Amygdala (tissue), 56 donors: ENCODE measurements around the gene S100A2.

Experiments
- DNase-seq, 56 donors: peaks; one replicate each; lab custom pipeline; 2025; lab: John Stamatoyannopoulos, UW

Gene S100A2

DNA sequence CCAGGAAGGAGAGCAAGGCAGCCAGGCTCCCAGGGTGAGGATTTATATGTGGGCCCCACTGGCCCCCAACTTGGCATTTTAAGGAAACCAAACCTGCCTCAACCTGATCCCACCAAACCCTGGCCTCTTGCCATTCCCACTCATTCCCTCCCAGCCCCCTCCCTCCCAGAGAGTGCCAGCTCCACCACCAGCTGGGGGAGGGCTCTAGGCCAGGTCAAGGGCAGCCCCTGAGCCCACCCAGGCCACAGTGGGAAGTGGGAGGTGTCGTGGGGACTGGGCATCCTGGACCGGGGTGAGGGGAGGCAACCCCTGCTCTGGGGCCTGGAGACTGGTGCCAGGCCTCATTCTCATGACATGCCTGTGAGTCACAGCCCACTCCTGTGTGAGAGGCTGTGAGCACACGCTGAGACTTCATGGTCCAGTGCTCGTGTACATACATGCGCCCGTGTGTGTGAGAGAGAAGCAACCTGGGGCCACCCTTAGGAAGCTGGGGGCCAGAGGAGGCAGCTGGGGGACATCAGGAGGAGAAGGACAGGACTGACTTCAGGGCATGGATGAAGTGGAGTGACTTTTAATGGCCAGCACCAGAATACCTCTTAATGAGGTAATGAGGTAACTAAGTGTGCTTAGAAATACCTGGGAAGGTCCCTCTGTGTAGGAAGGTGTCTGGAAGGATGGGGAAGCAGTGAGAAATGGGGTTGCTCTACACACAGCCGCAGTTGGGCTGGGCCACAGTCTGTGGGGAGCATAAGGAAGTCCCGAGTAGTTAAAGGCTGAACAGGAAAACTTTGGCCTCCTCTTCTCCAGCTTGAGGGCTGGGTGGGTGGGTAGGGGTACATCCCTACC lies at the start of gene S100A2:
S100A2 (minus strand) TSS at position 316 of the 846 bp plus-strand sequence. CDS start 1,967 bp downstream, outside the sequence.
- DNase-seq: peak in 1 of 56 donors; percentile 11

DNA sequence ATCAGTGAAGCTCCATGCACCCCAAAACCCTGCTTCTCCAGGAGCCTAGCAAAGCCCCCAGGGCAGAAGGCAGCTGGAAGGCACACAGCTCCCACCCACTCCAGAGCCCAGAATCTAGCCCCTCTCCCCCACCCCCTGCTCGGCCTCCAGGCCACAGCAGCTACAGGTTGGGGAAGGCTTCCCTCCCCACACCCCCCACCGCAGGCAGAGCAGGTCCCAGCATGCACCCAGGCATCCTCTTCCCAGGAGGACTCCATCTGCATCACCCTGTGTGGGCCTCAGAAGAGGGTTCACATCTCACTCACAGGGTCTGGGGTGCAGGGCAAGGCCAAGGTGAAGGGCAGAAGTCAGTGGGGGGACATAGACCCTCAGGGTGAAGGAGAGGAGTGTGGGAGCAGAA lies 49.8 kb upstream of the S100A2 start:
- no peak for DNase-seq

DNA sequence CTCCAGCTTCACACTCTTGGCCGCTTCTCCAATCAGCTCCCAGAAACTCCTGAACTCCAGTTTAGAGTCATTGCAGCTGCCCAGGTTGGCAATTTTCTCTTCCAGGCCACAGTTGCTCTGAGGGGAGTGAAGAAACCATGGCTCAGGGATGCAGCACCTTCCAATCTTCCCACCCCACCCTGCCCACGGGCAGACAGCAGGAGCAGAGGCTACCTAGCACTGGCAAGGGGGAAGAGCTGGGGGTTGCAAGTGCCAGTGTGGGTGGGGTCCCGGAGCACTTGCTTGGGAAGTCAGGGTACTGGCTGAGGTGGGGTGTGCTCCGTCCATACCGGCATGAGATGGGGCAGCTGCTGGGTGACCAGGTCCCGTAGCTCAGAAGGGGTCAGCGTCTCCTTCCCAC lies 49.3 kb upstream of the S100A2 start:
- no peak for DNase-seq

DNA sequence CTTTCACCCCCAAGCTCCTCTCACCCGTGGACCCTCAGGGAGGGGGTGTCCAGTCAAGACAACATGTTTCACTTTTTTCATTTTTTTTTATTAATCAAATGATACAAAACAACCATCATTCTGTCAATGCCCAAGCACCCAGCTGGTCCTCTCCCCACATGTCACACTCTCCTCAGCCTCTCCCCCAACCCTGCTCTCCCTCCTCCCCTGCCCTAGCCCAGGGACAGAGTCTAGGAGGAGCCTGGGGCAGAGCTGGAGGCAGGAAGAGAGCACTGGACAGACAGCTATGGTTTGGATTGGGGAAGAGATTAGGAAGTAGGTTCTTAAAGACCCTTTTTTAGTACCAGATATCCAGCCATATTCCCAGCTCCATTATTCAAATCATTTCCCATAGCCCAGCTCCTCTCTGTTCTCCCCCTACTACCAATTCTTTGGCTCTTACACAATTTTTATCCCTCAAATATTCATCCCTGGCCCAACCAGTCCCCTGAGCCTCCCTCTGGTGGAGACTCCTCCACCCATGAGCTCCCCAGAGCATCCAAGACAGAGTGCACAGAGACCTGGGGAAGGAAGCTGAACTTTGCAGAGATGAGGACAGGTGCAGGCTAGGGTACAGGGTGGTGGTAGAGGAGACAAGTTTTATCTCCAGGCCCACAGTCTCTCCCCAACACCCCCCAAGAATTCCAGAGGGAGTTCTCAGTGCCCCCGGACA lies 48.7 kb upstream of the S100A2 start:
- DNase-seq: no peak

DNA sequence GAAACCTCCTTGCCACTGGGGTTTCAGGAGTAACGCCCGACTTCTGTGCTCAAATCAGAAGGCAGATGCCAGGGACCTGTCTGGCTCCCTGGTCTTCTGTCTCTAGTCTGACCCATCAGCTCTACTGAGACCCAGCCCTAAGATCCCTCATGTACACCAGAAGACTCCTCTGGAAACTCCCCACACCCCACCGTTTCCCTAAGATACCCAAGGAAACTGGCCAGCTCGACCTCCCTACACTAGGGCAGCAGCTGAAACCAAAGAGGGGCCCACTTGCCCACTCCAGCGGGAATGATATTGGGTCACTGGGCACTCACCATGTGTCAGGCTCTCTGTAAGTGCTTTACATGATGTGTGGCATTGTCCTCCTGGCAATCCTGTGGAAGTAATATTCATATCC lies 47.8 kb upstream of the S100A2 start:
- no peak for DNase-seq

DNA sequence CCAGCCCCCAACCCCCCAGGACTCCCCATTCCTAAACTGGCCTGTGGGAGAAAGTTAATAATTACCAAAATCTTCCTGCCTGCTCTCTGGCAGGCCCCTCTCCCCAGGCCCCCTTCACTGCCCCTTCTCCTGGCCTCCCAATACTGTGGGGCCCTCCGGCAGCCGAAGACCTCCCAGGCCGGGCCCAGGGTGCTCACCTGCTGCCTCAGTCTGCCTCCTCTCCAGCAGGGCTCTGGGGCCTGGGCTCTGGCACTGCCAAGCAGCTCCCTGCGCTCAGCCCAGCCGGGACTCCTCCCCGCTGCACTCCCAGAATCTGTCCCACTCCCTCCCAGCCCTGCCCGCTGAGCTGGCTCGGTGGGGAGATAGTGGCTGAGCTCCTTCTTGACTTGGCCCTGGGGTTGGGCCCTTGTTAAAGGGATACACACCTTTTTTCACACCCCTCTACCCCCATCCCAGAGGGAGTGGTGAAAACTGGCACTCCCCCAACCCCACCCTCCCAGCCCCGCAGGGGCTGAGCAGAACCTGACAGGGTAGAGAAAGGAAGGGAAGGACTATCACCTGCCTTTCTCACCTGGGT lies 47.2 kb upstream of the S100A2 start, which contains the start of gene S100A16:
S100A16 (minus strand) TSS at position 383 of the 577 bp plus-strand sequence. CDS start 4,986 bp downstream, outside the sequence.
- DNase-seq: peak in 23 of 56 donors; percentile 11 to 67 (median 30)

DNA sequence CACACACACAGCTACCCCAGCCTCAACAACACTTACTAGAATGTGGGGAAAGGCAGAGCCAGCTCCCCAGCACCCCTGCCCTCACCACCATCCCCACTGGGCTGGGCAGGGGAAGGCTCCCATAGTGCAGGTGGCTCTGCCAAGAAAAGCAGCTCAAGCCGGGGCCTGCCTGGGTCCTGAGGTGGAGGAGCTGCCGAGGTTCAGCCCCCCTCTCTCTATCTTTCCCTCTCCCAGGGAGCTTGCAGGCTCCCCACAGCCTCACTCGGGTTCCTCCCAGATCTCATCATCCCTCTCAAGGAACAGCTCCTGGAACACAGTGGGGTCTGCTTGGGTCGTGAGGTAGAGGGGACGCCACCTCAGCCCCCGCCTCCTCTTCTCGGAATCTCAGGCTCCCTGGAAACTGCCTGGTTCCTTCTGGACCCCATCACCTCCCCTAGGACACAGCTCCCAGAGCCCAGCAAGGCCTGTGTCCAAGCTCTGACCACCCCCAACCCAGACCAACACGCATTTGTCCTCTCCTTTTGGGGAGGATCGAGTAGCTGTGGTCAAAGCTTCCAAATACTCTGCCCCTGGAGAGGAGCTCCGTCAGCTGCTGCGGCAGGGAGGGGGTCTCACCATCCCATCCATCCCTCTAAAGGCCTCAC lies 46.6 kb upstream of the S100A2 start:
- peak in 2 of 56 donors; percentile 14 to 15 for DNase-seq

DNA sequence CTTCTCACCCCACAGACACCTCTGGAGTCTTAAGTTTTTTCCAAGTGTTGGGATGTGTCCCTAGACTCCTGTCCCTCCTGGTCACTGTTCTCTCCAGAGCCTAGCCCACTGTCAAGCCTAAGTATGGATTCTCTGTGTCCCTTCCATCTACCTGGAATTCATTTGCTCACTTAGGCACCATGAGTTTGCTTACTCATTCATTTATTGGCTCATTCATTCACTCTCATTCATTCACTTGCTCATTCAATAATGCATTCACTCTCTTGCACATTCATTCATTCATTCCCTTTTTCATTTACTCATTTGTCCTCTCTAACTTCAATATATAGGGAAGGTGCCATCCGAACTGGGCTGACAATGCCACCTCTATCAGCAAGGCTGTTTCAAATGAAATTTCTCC lies 45.7 kb upstream of the S100A2 start:
- no peak for DNase-seq

DNA sequence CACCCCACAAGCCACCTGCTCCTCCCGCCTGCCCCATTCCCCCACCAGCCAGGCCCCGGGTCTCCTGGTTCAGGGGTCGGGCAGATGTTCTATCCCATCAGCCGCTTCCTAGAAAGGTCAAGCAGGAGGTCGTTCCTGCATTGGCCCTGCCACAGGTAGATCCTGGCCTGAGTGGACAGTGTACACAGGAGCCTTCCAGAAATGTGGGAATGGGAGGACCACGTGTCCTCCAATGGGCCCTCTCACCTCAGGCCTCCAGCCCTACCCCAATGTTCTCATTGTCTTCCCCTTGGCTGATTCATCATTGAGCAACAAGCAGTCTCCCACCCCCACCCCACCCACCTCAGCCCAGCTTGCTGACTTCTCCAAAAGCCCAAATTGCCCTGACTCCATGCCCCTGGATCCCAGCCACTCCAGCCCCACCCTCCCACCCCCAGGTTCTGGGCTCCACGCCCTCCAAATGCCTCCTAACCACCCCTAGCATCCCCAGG lies 45.2 kb upstream of the S100A2 start:
- DNase-seq: no peak

DNA sequence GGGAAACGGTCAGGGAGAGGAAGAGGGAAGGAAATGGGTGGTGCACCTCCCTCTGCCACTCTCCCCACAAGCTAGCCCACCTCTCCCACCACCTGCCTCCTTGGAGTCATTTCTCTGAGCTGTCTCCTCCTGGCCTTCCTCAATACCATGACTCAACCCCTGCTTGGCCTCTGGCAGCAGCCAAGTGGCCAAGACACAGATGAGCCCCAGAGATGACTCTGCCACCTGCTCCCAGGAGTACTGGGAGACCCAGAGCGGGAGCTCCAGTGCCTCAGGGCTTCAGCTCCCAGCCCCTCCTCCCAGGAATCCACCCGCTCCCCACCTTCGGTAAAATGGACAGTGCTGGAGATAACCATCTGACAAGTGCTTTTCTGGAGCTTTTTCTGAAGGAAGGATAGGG lies 44.7 kb upstream of the S100A2 start:
- no peak for DNase-seq

DNA sequence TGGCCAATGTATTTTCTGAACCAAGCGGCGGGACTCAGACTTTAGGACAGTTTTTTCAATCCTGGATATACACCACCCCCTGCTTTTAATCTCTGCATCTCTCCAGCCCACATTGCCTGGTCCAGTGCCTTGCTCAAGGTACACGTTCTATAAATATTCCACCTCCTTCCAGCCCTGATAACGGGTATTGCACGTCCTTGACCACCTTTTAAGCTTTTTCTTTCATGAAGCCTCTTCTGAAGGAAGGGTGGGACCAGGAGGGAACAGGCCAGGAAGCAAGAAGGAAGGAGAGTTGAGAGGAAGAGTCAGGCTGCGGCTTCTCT lies 43.9 kb upstream of the S100A2 start:
- no peak for DNase-seq

DNA sequence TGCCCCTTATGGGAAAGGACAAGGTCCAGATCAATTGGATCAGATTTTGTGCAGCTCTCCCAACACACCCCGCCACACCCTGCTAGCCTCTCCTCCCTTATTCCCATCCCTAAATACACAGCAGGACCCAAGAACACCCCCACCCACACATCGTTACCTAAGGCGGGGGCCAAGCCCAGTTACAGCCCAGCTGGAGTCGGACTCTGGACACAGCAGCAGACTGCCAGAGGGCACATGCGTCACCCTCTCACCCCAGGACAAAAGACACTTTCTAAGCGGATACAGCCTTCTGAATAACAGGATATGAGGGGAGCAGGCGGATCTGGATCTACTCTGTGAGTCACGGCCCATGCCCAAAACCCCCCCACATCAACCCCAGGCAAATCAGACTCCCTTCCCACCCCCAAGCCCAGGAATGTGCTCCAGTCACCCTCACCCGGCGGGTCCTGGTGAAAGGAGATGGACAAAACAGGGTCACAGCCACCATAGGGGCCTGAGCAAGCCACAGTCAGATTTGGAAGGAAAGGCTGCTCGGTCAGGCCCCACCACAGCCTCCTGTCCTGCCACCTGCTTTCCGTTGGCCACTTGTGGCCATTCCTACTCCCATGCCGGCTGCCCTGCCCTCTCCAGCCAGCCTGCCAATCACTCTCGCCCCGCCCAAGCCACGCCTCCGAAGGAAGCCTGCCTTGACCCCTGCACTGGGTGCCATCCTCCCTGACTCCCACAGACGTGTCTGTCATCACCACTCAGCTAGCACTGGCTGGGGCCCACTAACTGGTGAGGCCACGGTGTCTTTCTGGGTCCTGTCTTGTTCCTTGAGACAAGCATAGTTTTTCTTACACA lies 43.3 kb upstream of the S100A2 start:
- peak in 41 of 56 donors; percentile 11 to 82 (median 53) for DNase-seq

DNA sequence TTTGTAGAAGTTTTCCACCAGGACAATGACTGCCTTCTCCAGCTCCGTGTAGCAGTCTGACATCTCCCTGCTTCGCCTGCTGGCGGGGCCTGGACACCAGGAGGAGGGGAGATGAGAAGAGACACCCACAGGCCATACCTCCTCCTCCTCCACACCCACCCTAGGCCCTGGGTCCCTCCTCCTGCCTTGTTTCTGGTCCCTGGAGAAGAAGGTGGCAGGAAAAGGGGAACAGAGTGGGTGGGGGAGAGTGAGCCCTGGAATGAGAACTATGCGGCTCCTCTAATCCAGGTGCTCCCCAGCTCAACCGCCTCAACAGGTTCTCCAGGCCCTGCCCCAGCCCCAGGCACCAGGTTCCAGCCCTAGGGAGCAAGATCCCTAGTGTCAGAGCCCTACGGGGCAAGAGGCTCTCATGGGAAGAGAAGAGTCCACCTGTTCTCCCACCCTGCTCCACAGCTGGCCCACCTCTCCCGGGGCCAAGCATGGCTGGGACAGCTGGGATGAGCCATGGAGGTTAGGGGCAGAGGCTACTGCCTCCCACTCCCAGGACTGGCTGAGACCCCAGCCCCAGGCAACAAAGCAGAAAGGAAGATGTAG lies 42.5 kb upstream of the S100A2 start:
- DNase-seq: no peak

DNA sequence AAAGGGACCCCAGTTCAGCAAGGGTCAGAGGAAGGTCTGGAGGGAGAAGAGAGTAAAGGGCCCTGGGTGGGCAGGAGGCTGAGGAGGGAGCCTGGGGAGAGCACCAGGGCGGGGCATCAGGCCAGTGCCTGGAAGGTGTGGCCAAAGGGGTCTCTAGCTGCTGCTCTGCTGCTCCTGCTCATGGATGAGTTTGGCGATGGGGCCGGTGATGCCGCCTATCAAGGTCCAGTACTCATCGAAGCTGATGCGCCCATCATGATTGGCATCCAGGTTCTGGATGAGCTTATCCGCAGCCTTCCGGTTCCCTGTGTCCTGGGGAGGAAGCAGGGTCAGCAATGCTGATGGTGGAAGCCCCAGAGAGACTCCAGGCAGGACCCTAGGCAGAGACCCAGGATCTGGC lies 41.7 kb upstream of the S100A2 start:
- DNase-seq: no peak

DNA sequence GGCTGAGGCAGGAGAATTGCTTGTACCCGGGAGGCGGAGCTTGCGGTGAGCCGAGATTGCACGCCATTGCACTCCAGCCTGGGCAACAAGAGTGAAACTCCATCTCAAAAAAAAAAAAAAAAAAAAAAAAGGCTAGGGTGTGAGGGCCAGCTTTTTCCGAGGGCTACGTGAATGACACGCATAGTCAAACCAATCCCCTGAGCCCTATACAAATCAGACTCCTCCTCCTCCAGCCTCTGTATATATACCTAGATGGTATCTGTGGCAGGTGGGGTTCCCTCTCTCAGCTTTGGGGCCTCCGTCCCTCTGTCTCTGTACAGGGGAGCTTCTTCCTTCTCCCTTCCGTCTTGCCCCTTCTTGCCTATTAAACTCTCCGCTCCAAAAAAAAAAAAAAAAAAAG lies 40.5 kb upstream of the S100A2 start:
- no peak for DNase-seq

DNA sequence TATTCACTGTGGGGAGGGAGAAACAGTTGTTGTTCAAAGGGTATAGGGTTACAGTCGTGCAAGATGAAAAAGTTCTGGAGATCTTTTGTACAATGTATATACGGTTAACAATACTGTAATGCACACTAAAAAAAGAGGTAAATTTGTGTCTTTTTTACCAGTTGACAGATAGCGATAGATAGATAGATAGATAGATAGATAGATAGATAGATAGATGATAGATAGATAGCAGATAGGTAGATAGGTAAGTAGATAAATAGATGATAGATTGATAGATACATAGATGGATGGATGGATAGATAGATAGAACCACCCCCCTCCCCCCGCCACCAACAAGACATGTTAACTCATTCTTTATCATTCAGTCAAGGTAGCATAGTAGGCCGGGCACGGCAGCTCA lies 37.1 kb upstream of the S100A2 start:
- DNase-seq: no peak

DNA sequence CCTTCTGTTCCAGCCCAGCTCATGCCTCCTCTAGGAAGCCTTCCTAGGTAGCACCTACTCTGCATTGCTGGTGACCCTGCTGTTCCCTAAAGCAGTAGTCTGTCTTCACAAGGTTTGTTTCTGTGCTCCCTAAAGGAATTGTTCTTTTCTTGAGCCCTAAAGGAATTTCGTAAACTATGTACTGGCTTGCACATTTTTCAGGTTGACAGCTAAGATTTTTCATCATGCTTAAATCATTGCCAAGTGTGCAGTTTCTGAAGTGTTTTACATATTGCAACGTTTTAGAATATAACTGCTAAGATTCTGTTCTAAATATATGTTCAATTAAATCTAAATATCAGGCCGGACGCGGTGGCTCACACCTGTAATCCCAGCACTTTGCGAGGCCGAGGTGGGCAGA lies 34.2 kb upstream of the S100A2 start:
- no peak for DNase-seq

DNA sequence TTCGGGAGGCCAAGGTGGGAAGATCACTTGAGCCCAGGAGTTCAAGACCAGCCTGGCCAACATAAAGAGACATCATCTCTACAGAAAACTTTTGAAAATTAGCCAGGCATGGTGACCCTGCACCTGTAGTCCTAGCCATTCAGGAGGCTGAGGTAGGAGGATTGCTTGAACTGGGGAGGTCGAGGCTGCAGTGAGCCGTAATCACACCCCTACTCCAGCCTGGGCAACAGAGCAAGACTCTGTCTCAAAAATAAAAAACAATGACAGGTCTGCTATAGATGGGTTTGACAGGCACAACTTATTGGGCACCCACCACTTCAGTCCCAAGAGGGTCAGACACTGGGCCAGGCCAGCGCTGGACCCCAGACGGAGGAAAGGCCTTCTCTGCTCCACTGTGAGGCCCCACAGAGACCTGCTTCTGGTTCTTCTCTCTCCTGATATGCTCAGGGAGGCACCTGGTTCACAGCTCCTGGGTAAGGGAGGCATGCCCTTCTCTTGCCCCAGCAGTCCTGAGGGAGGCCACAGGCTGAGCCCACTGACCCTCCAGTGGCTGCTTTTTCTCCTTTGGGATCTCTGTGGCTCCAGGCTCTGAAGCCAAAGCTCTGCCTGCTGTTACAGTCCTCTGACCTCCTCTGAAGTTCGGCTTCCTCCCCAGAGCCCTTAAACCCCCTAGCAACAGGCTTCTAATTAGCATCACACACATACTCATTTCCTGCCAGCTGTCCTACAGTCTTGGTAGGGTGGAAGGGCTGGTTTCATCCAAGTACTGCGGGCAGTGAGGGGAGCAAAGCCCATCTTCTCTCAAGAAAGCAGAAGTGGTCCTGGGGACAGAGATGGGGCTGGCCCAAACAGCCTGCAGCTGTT lies 32.9 kb upstream of the S100A2 start:
- peak in 4 of 56 donors; percentile 5 to 24 (median 16) for DNase-seq

DNA sequence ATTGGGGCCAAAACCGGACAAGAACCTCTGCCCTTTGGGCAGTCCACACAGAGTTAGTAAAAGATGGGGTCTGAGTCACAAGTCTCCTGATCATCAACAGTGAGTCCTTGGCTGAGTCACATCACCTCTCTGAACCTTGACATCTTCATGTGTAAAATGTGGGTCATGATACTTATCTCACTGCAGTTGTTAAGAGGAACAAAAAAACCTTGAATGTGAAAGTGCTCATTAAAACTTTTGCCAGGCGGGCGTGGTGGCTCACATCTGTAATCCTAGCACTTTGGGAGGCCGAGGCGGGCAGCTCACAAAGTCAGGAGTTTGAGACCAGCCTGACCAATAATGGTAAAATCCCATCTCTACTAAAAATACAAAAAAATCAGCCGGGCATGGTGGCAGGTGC lies 31.6 kb upstream of the S100A2 start:
- DNase-seq: no peak
